Kidney epithelial cell (primary cell): Measurements from ENCODE around the gene ISL1. TPM values are rescaled to one million over a fixed set of nuclear protein-coding genes. Genes with fewer than 3 reads are reported as not detected.

Experiments
- DNase-seq: peaks from one replicate; pipeline ENCODE4 v3.0.0-alpha.2; 2010; ENCODE audit warnings: low read depth
- H3K27me3 ChIP-seq: 2 replicates; pipeline ENCODE4 v1.6.0; 2011; ENCODE audit warnings: low read length; ENCODE audit not compliant: control insufficient read depth, insufficient read depth
- H3K36me3 ChIP-seq: 2 replicates; pipeline ENCODE4 v1.5.1; 2011; ENCODE audit warnings: low read length; ENCODE audit not compliant: control insufficient read depth, insufficient read depth
- H3K4me3 ChIP-seq: 2 replicates; pipeline ENCODE4 v1.5.1; 2011; ENCODE audit warnings: low read depth, mild to moderate bottlenecking, control low read depth, low read length
- CTCF ChIP-seq: IDR thresholded peaks from 2 replicates; pipeline ENCODE4 v1.5.1; 2011; ENCODE audit warnings: mild to moderate bottlenecking, moderate library complexity, low read length, control low read depth, inconsistent platforms; ENCODE audit not compliant: insufficient read depth, poor library complexity, severe bottlenecking
- total RNA-seq: library from RNA; depleted of rRNA; stranded (reverse); fragments of >200 nt; gene quantifications from 2 replicates; pipeline ENCODE4 v1.2.3, GENCODE V29; 2015

Gene ISL1
- total RNA-seq, 1 donor from 2014 or later = 0.17 TPM

- H3K4me3 ChIP-seq = no peak overlapping the region
- H3K27me3 ChIP-seq = no peaks in the 10 kb centered on the region
- no peaks in the 10 kb centered on the region for H3K36me3 ChIP-seq
- DNase-seq = no peak
- TF ChIP-seq CTCF = no peak
Observed at GRCh38 chr5:51439232-51439631, 56.0 kb downstream of the ISL1 start.
